Measurements from ENCODE around the gene C12orf43.

The C12orf43 gene

GRCh38 chr12:121026274-121027045 is 10.2 kb upstream of the C12orf43 start:
- no peak overlapping the region for H3K9ac ChIP-seq (ENCODE audit: low read length)
- H3K27me3 ChIP-seq (replicated peaks; ENCODE audit: insufficient read depth, low read length): no peaks in the 10 kb centered on the region
- H3K9me2 ChIP-seq (replicated peaks; ENCODE audit: insufficient read depth, low read length): no peaks in the 10 kb centered on the region
- no peak overlapping the region for H3K4me3 ChIP-seq (ENCODE audit: low read length)
- H3K9me3 ChIP-seq (replicated peaks; ENCODE audit: insufficient read depth, low read length): no peaks in the 10 kb centered on the region
- H2AFZ ChIP-seq (ENCODE audit: low read length): no peak overlapping the region
- DNase-seq: no peak
- H4K20me1 ChIP-seq (ENCODE audit: insufficient read depth, low read length): no peaks in the 10 kb centered on the region
- no peak overlapping the region for H3K27ac ChIP-seq (ENCODE audit: low read length)
- H3K79me2 ChIP-seq (ENCODE audit: low read length): no peaks in the 10 kb centered on the region
- TF ChIP-seq EZH2phosphoT487 (IDR thresholded peaks at IDR 0.05; ENCODE audit: low read length) (no peak), EZH2 (optimal IDR thresholded peaks at IDR 0.05; ENCODE audit: low read depth, low read length) (no peak)
- TF ChIP-seq, protein P1, sequence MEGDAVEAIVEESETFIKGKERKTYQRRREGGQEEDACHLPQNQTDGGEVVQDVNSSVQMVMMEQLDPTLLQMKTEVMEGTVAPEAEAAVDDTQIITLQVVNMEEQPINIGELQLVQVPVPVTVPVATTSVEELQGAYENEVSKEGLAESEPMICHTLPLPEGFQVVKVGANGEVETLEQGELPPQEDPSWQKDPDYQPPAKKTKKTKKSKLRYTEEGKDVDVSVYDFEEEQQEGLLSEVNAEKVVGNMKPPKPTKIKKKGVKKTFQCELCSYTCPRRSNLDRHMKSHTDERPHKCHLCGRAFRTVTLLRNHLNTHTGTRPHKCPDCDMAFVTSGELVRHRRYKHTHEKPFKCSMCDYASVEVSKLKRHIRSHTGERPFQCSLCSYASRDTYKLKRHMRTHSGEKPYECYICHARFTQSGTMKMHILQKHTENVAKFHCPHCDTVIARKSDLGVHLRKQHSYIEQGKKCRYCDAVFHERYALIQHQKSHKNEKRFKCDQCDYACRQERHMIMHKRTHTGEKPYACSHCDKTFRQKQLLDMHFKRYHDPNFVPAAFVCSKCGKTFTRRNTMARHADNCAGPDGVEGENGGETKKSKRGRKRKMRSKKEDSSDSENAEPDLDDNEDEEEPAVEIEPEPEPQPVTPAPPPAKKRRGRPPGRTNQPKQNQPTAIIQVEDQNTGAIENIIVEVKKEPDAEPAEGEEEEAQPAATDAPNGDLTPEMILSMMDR (IDR thresholded peaks at IDR 0.05; ENCODE audit: low read length): no peak
- no peaks in the 10 kb centered on the region for H3K36me3 ChIP-seq (replicated peaks; ENCODE audit: insufficient read depth, low read length)
- H3F3A ChIP-seq (ENCODE audit: insufficient read depth, low read length): no peaks in the 10 kb centered on the region
- no peaks in the 10 kb centered on the region for H3K4me1 ChIP-seq (ENCODE audit: low read length)
- H3K4me2 ChIP-seq (ENCODE audit: low read depth, low read length): no peak overlapping the region

DNA sequence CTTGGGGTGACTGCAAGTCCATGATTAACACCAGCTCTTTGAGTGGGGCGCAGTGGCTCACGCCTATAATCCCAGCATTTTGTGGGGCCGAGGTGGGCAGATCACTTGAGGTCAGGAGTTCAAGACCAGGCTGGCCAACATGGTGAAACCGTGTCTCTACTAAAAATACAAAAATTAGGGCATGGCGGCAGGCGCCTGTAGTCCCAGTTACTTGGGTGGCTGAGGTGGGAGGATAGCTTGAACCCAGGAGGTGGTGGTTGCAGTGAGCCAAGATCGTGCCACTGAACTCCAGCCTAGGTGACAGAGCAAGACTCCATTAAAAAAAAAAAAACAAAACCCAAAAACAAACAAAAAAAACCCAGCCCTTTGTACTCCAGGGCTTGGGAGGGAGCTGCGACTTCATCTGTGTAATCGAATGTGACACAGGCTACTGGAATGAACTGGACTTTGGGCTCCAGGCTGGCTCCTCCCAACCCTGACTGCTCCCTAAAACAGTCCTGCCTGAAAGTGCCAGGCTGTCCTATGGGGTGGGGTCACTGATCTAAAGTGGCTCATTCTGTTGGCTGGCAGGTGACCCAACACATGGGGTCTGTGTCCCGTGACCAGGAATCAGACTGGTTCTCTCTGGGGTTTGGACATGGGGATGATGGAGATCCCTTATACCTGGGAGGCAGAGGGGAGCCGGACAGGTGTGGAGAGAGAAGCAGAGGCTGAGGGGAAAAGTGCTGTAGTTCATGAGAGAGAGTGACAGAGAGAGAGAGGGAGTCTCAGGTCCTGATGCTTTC is 9.3 kb upstream of the C12orf43 start:
- no peaks in the 10 kb centered on the region for H3K9me2 ChIP-seq (replicated peaks; ENCODE audit: insufficient read depth, low read length)
- no peaks in the 10 kb centered on the region for H3K27me3 ChIP-seq (replicated peaks; ENCODE audit: insufficient read depth, low read length)
- no peak overlapping the region for H2AFZ ChIP-seq (ENCODE audit: low read length)
- H3K4me1 ChIP-seq (ENCODE audit: low read length): no peaks in the 10 kb centered on the region
- H3K27ac ChIP-seq (ENCODE audit: low read length): no peak overlapping the region
- H3K79me2 ChIP-seq (ENCODE audit: low read length): no peaks in the 10 kb centered on the region
- H3F3A ChIP-seq (ENCODE audit: insufficient read depth, low read length): no peaks in the 10 kb centered on the region
- H3K36me3 ChIP-seq (replicated peaks; ENCODE audit: insufficient read depth, low read length): no peaks in the 10 kb centered on the region
- no peak for DNase-seq
- no peaks in the 10 kb centered on the region for H4K20me1 ChIP-seq (ENCODE audit: insufficient read depth, low read length)
- no peak overlapping the region for H3K9ac ChIP-seq (ENCODE audit: low read length)
- no peak overlapping the region for H3K4me3 ChIP-seq (ENCODE audit: low read length)
- TF ChIP-seq, protein P1 (IDR thresholded peaks at IDR 0.05; ENCODE audit: low read length): no peak
- TF ChIP-seq EZH2 (optimal IDR thresholded peaks at IDR 0.05; ENCODE audit: low read depth, low read length): no peak
- no peak for TF ChIP-seq EZH2phosphoT487 (IDR thresholded peaks at IDR 0.05; ENCODE audit: low read length)
- H3K4me2 ChIP-seq (ENCODE audit: low read depth, low read length): no peak overlapping the region
- H3K9me3 ChIP-seq (replicated peaks; ENCODE audit: insufficient read depth, low read length): no peaks in the 10 kb centered on the region

DNA sequence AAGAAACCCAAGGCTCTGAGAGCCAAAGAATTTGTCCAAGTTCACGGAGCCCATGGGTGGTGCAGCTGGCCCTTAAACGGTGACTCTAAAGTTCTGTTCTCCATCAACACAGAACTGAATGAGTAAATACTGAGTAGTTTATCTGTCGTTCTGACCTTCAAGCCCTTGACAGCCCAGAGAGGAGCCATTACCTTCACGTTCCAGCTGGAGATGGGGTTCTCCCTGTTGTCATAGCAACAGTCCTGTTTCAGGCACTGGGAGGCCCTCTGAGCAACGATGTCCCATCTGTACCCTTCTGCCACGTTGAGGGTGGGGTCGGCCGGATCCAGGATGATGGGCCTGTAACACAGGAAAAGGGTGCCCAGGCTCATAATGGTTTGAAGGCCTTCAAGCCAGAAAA is 7.5 kb upstream of the C12orf43 start:
- Histone ChIP-seq H3K9me3 (replicated peaks; ENCODE audit: insufficient read depth, low read length) (no peaks in the 10 kb centered on the region), H4K20me1 (ENCODE audit: insufficient read depth, low read length) (no peaks in the 10 kb centered on the region), H3K79me2 (ENCODE audit: low read length) (no peaks in the 10 kb centered on the region), H3K27ac (ENCODE audit: low read length) (no peak overlapping the region), H3K36me3 (replicated peaks; ENCODE audit: insufficient read depth, low read length) (no peaks in the 10 kb centered on the region), H3K9me2 (replicated peaks; ENCODE audit: insufficient read depth, low read length) (no peaks in the 10 kb centered on the region), H2AFZ (ENCODE audit: low read length) (no peak overlapping the region), H3K9ac (ENCODE audit: low read length) (no peak overlapping the region), H3K4me2 (ENCODE audit: low read depth, low read length) (no peak overlapping the region), H3F3A (ENCODE audit: insufficient read depth, low read length) (no peaks in the 10 kb centered on the region), H3K4me1 (ENCODE audit: low read length) (no peaks in the 10 kb centered on the region), H3K27me3 (replicated peaks; ENCODE audit: insufficient read depth, low read length) (no peaks in the 10 kb centered on the region), H3K4me3 (ENCODE audit: low read length) (no peak overlapping the region)
- DNase-seq: no peak
- TF ChIP-seq EZH2phosphoT487 (IDR thresholded peaks at IDR 0.05; ENCODE audit: low read length) (no peak), EZH2 (optimal IDR thresholded peaks at IDR 0.05; ENCODE audit: low read depth, low read length) (no peak)
- TF ChIP-seq, protein P1 (IDR thresholded peaks at IDR 0.05; ENCODE audit: low read length): no peak
